Fibroblast of villous mesenchyme (primary cell): ENCODE measurements around the gene EML6. TPM values are rescaled to one million over a fixed set of nuclear protein-coding genes. Genes with fewer than 3 reads are reported as not detected.
A peak's percentile ranks its signal among the peaks of the same experiment; 100 is the strongest.

Experiments
- DNase-seq: peaks from one replicate; pipeline ENCODE4 v3.0.0-alpha.2; 2010; ENCODE audit warnings: low read depth
- H3K4me3 ChIP-seq: 2 replicates; pipeline ENCODE4 v1.5.1; 2011; ENCODE audit warnings: low read depth, mild to moderate bottlenecking, low read length
- total RNA-seq: library from RNA; depleted of rRNA; stranded (reverse); fragments of >200 nt; gene quantifications from 2 replicates; pipeline ENCODE4 v1.2.3, GENCODE V29; 2012
- TF ChIP-seq, protein P1 (sequence below): IDR thresholded peaks from 2 replicates; pipeline ENCODE4 v1.5.1; 2012; ENCODE audit warnings: low read depth, mild to moderate bottlenecking, low read length; ENCODE audit not compliant: insufficient read depth

EML6 gene
- total RNA-seq, 1 donor, result 1.3 TPM

DNA sequence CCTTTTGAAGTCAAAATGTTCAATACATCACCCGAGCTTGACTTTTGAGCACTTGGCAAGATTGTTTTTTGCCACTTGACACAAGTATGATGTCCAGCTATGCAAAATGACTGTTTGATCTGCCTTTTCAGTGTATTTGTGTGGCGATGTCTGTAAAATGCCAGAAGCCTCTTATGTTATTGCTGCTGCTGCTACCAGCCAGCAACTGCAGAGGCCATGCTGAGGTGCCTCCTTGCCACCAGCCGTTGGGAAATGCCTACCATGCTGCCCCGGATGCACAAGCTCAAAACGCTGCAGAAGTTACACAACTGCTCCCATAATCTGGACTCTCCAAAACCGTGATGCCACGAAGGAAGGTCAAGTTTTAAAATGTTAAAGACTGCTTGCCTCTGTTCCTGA lies 246.5 kb downstream of the EML6 start:
- TF ChIP-seq, protein P1, sequence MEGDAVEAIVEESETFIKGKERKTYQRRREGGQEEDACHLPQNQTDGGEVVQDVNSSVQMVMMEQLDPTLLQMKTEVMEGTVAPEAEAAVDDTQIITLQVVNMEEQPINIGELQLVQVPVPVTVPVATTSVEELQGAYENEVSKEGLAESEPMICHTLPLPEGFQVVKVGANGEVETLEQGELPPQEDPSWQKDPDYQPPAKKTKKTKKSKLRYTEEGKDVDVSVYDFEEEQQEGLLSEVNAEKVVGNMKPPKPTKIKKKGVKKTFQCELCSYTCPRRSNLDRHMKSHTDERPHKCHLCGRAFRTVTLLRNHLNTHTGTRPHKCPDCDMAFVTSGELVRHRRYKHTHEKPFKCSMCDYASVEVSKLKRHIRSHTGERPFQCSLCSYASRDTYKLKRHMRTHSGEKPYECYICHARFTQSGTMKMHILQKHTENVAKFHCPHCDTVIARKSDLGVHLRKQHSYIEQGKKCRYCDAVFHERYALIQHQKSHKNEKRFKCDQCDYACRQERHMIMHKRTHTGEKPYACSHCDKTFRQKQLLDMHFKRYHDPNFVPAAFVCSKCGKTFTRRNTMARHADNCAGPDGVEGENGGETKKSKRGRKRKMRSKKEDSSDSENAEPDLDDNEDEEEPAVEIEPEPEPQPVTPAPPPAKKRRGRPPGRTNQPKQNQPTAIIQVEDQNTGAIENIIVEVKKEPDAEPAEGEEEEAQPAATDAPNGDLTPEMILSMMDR, result no peak
- no peak overlapping the region for H3K4me3 ChIP-seq
- no peak for DNase-seq

- TF ChIP-seq, protein P1, result no peak
- H3K4me3 ChIP-seq, result no peak overlapping the region
- no peak for DNase-seq
Observed at GRCh38 chr2:54975175-54975574, 251.7 kb downstream of the EML6 start.

GRCh38 chr2:54975598-54976492 lies 252.4 kb downstream of the EML6 start:
- TF ChIP-seq, protein P1, result no peak
- no peak for DNase-seq
- H3K4me3 ChIP-seq, result no peak overlapping the region

DNA sequence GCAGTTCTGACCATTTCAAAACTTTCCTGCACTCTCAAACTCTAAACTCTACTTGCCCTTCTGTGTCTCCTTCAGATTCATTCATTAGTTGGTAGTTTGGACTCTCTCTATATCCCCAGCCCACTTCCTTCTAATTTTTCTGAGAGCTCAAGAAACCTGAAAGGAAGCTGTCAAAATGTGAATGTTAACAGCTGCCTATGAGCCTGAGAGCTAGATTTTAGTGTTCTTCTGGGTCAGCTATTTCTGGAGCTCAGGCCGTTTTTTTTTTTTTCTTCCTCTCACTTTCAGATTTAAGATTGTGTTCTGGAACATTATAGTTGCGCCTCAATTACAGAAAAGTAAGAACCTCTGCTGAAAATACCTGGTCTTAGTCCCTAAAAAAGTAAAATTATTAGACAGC lies 253.7 kb downstream of the EML6 start:
- no peak overlapping the region for H3K4me3 ChIP-seq
- peak; percentile 38 for DNase-seq
- TF ChIP-seq, protein P1, result no peak

- DNase-seq, result no peak
- H3K4me3 ChIP-seq, result no peak overlapping the region
- TF ChIP-seq, protein P1, result no peak
Observed at GRCh38 chr2:54979321-54980044, 256.0 kb downstream of the EML6 start.

DNA sequence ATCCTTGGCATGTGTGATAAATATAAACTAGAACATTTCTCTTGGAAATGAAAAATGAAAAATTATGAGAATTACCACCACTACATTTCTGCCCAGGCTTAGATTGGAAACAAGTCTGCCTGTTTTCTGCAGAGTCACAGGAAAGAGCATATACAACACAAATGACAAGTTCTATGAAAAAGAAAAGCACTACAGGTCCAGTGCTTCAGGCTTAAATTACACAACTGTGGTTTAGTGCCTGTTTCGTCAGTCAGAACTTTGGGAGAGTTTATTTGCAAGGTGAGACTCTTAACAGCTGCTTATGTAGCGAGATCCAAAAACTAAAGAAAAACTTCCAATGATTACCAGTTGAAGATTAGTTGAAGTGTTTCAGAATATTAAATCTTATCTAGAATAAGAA lies 257.9 kb downstream of the EML6 start:
- TF ChIP-seq, protein P1, result no peak
- DNase-seq, result no peak
- no peak overlapping the region for H3K4me3 ChIP-seq
